HEK293 (cell line): ENCODE measurements around the gene QSOX1.

Experiments used
- CTCF ChIA-PET: fragments of 350-600 bp; formaldehyde crosslinking; extraction: SDS; loops from one replicate; lab custom pipeline; 2021; ENCODE audit warnings: antibody characterized with exemption; lab: Yijun Ruan, JAX
- POLR2A ChIA-PET: fragments of 300-600 bp; formaldehyde crosslinking; extraction: SDS; loops from one replicate; lab custom pipeline; 2020; ENCODE audit warnings: antibody characterized with exemption, inconsistent platforms; lab: Yijun Ruan, JAX
- H3K27ac ChIP-seq: fragments of 200-500 bp; sonication (Bioruptor generic); 2 replicates; pipeline ENCODE4 v1.5.1; 2014; ENCODE audit warnings: low read depth, low read length, control low read depth, inconsistent platforms; ENCODE audit errors: extremely low read depth
- H3K36me3 ChIP-seq, 2 experiments: fragments of 200-500 bp in 1 of 2; sonication (Bioruptor generic) in 1 of 2; 1 replicate in 1 of 2; 2 replicates in 1 of 2; pipeline ENCODE4 v1.5.1; 2014 to 2017; ENCODE audit warnings: inconsistent platforms in 2 of 2, low read length in 2 of 2; ENCODE audit not compliant: control insufficient read depth in 2 of 2, insufficient read depth in 1 of 2
- H3K4me1 ChIP-seq: fragments of 200-500 bp; sonication (Bioruptor generic); 2 replicates; pipeline ENCODE4 v1.5.1; 2014; ENCODE audit warnings: mild to moderate bottlenecking, low read length, inconsistent platforms; ENCODE audit not compliant: control insufficient read depth, insufficient read depth
- H3K4me3 ChIP-seq: 2 replicates; pipeline ENCODE4 v1.5.1; 2011; ENCODE audit warnings: low read depth, mild to moderate bottlenecking, control low read depth, low read length, moderate library complexity
- H3K9me3 ChIP-seq: fragments of 200-500 bp; sonication (Bioruptor generic); 2 replicates; pipeline ENCODE4 v1.5.1; 2014; ENCODE audit warnings: low read depth, low read length, inconsistent platforms; ENCODE audit not compliant: control insufficient read depth, insufficient read depth
- GLIS1 ChIP-seq: fragments of 450-650 bp; formaldehyde crosslinking; IDR thresholded peaks from 2 replicates; pipeline ENCODE4 v1.5.1; 2016; ENCODE audit warnings: missing biosample characterization, missing genetic modification characterization
- HOXA7 ChIP-seq: sonication (generic); formaldehyde crosslinking; IDR thresholded peaks from 2 replicates; pipeline ENCODE4 v1.8.1; 2022; ENCODE audit warnings: missing genetic modification reagents, borderline replicate concordance
- KLF8 ChIP-seq: fragments of 450-650 bp; formaldehyde crosslinking; IDR thresholded peaks from 2 replicates; pipeline ENCODE4 v1.5.1; 2016; ENCODE audit warnings: missing biosample characterization, missing genetic modification characterization
- ZBTB8A ChIP-seq: fragments of 450-650 bp; formaldehyde crosslinking; IDR thresholded peaks from 2 replicates; pipeline ENCODE4 v1.5.1; 2016; ENCODE audit warnings: missing biosample characterization, missing genetic modification characterization
- ZIC2 ChIP-seq: fragments of 450-650 bp; formaldehyde crosslinking; IDR thresholded peaks from 2 replicates; pipeline ENCODE4 v1.5.1; 2016; ENCODE audit warnings: missing biosample characterization, missing genetic modification characterization
- ZNF112 ChIP-seq: fragments of 450-650 bp; formaldehyde crosslinking; IDR thresholded peaks from 2 replicates; pipeline ENCODE4 v1.5.0; 2017; ENCODE audit warnings: missing biosample characterization, missing genetic modification characterization
- ZNF600 ChIP-seq: fragments of 450-650 bp; formaldehyde crosslinking; IDR thresholded peaks from 2 replicates; pipeline ENCODE4 v1.5.1; 2016; ENCODE audit warnings: missing biosample characterization, missing genetic modification characterization
- ZNF654 ChIP-seq: fragments of 450-650 bp; formaldehyde crosslinking; IDR thresholded peaks from 2 replicates; pipeline ENCODE4 v1.5.1; 2016; ENCODE audit warnings: low read depth, missing biosample characterization, missing genetic modification characterization
- ZSCAN30 ChIP-seq: fragments of 450-650 bp; IDR thresholded peaks from 2 replicates; pipeline ENCODE4 v1.5.1; 2018; ENCODE audit warnings: missing biosample characterization, mild to moderate bottlenecking, missing genetic modification characterization, moderate library complexity
- TF ChIP-seq, protein P1 (sequence below): fragments of 450-650 bp; formaldehyde crosslinking; IDR thresholded peaks from 2 replicates; pipeline ENCODE4 v1.5.1; 2016; ENCODE audit warnings: missing biosample characterization, missing genetic modification characterization
- TF ChIP-seq, protein P2 (sequence below): fragments of 450-650 bp; IDR thresholded peaks from 2 replicates; pipeline ENCODE4 v1.5.1; 2018; ENCODE audit warnings: missing biosample characterization, missing genetic modification characterization
- TF ChIP-seq, protein P3 (sequence below): fragments of 450-650 bp; formaldehyde crosslinking; IDR thresholded peaks from 2 replicates; pipeline ENCODE4; 2016; ENCODE audit warnings: missing biosample characterization, missing genetic modification characterization

Gene QSOX1

DNA sequence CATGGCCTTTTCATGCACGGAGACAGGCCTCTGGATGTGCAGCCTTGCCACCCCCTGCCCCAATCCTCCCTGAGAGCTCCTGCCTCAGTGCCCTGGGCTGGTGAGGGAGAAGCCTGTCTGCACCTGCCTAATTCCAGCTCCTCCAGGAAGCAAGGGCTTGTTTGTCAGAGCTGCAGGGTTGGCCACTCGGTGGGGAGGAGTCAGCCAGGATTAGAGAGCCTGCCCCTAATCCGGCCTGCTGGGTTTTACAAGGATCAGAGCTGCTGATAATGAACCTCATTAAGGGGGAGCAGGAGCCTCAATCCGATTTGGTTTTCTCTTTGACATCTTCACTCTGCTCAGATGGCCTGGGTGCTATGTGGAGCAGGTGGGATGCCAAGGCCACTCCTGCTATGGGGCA lies 43.5 kb downstream of the QSOX1 start:
- H3K4me1 ChIP-seq = no peaks in the 10 kb centered on the region
- ChIA-PET CTCF (interaction anchor here (0.6 to 2.4 kb wide), 3 partner anchors 10 to 280 kb away, joined by 3 to 15 read pairs (median 3); no protein-coding TSS in a partner anchor), POLR2A (no interaction called here)
- H3K27ac ChIP-seq = no peak overlapping the region
- no peaks in the 10 kb centered on the region for H3K9me3 ChIP-seq
- H3K36me3 ChIP-seq = peaks cover 0 to 9% of the 10 kb centered on the region in 2 experiments; a peak in 1 of 3 replicates
- peak; percentile 23 for TF ChIP-seq ZIC2 (tag by site-specific recombination)
- TF ChIP-seq ZNF112 (tag by site-specific recombination) = no peak
- no peak overlapping the region for H3K4me3 ChIP-seq

DNA sequence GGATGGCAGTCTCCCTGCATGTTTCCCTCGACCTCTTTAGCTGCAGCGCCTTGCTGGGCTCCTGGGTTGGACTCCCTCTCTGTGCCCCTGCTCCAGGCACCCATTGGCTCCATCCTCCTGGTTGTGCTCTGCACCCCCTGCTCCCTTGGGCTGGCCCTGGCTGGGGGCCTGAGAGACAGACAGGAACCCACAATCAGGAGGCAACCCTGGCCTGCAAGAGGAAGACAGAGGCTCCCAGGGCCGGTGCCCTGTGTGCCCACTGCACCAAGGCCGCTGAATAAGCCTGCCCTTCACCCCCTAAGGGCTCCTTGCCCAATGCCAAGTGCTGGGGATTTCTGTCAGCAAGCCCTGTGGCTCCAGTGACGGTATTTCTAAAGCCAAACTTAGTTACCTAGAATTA lies 43.9 kb downstream of the QSOX1 start:
- Histone ChIP-seq H3K4me1 (no peaks in the 10 kb centered on the region), H3K9me3 (no peaks in the 10 kb centered on the region), H3K27ac (no peak overlapping the region), H3K36me3 (peaks cover 0 to 9% of the 10 kb centered on the region in 2 experiments; a peak in 1 of 3 replicates), H3K4me3 (no peak overlapping the region)
- ChIA-PET CTCF (interaction anchor here (0.6 to 2.4 kb wide), 3 partner anchors 10 to 279 kb away, joined by 3 to 15 read pairs (median 3); no protein-coding TSS in a partner anchor), POLR2A (no interaction called here)
- no peak for TF ChIP-seq ZBTB8A (tag by site-specific recombination)
- TF ChIP-seq, protein P1, sequence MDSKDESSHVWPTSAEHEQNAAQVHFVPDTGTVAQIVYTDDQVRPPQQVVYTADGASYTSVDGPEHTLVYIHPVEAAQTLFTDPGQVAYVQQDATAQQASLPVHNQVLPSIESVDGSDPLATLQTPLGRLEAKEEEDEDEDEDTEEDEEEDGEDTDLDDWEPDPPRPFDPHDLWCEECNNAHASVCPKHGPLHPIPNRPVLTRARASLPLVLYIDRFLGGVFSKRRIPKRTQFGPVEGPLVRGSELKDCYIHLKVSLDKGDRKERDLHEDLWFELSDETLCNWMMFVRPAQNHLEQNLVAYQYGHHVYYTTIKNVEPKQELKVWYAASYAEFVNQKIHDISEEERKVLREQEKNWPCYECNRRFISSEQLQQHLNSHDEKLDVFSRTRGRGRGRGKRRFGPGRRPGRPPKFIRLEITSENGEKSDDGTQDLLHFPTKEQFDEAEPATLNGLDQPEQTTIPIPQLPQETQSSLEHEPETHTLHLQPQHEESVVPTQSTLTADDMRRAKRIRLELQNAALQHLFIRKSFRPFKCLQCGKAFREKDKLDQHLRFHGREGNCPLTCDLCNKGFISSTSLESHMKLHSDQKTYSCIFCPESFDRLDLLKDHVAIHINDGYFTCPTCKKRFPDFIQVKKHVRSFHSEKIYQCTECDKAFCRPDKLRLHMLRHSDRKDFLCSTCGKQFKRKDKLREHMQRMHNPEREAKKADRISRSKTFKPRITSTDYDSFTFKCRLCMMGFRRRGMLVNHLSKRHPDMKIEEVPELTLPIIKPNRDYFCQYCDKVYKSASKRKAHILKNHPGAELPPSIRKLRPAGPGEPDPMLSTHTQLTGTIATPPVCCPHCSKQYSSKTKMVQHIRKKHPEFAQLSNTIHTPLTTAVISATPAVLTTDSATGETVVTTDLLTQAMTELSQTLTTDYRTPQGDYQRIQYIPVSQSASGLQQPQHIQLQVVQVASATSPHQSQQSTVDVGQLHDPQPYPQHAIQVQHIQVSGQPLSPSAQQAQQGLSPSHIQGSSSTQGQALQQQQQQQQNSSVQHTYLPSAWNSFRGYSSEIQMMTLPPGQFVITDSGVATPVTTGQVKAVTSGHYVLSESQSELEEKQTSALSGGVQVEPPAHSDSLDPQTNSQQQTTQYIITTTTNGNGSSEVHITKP (tag by site-specific recombination) = peak; percentile 39; the same call in 1 of the 2 replicates

DNA sequence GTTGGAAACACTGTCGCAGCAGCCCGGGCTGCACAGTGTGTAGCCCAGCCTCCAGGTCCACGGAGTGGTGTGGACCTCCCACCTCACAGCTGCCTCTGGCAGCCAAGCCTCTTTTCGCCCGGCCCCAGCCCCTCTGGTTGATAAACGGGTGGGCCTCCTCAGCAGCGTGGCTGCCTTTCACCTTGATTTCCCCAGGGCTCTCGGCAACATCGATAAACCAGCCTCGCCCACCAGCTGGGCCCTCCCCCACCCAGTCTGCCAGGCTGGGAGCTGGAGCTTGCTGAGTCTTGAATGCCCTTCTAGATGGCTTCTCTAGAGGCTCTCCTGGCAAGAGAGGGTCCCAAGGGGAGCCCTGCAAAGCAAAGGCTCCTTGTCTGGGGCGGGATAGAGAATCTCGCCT lies 44.3 kb downstream of the QSOX1 start:
- POLR2A ChIA-PET = no interaction called here
- TF ChIP-seq GLIS1 (tag by site-specific recombination) (no peak), ZNF654 (tag by site-specific recombination) (no peak), ZSCAN30 (tag by site-specific recombination) (no peak), HOXA7 (CRISPR knock-in tag) (no peak), KLF8 (tag by site-specific recombination) (no peak), ZNF600 (tag by site-specific recombination) (no peak)
- TF ChIP-seq, protein P2, sequence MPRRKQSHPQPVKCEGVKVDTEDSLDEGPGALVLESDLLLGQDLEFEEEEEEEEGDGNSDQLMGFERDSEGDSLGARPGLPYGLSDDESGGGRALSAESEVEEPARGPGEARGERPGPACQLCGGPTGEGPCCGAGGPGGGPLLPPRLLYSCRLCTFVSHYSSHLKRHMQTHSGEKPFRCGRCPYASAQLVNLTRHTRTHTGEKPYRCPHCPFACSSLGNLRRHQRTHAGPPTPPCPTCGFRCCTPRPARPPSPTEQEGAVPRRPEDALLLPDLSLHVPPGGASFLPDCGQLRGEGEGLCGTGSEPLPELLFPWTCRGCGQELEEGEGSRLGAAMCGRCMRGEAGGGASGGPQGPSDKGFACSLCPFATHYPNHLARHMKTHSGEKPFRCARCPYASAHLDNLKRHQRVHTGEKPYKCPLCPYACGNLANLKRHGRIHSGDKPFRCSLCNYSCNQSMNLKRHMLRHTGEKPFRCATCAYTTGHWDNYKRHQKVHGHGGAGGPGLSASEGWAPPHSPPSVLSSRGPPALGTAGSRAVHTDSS = no peak
- TF ChIP-seq, protein P3, sequence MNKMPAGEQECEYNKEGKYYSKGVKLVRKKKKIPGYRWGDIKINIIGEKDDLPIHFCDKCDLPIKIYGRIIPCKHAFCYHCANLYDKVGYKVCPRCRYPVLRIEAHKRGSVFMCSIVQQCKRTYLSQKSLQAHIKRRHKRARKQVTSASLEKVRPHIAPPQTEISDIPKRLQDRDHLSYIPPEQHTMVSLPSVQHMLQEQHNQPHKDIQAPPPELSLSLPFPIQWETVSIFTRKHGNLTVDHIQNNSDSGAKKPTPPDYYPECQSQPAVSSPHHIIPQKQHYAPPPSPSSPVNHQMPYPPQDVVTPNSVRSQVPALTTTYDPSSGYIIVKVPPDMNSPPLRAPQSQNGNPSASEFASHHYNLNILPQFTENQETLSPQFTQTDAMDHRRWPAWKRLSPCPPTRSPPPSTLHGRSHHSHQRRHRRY (tag by site-specific recombination) = no peak
- Histone ChIP-seq H3K36me3 (peaks cover 0 to 8% of the 10 kb centered on the region in 2 experiments; a peak in 1 of 3 replicates), H3K9me3 (no peaks in the 10 kb centered on the region), H3K27ac (no peak overlapping the region), H3K4me1 (no peaks in the 10 kb centered on the region), H3K4me3 (no peak overlapping the region)
- CTCF ChIA-PET = interaction anchor here (1.1 kb wide), 1 partner anchor 20 kb away, joined by 3 read pairs; no protein-coding TSS in a partner anchor
